ENCODE data around the gene ABR. TPM values are rescaled to one million over a fixed set of nuclear protein-coding genes. Genes with fewer than 3 reads are reported as not detected.

The ABR gene
- total RNA-seq, 6 experiments from 2014 or later, result 49.3 to 58.4 (median 54.4) TPM

GRCh38 chr17:1108765-1109605 is 70.8 kb downstream of the ABR start:
- Mint-ChIP-seq H3K9me3 (no peaks in the 10 kb centered on the region), H3K27ac (peak overlapping the region; percentile 40; the same call in 1 of the 2 replicates), H3K36me3 (ENCODE audit: low read depth) (no peaks in the 10 kb centered on the region), H3K4me3 (peak overlapping the region; percentile 85), H3K4me1 (ENCODE audit: low read depth) (peaks cover 40% of the 10 kb centered on the region), H3K27me3 (ENCODE audit: insufficient read depth) (no peaks in the 10 kb centered on the region; the same call in 1 of the 2 replicates)
- TF ChIP-seq, protein P1, sequence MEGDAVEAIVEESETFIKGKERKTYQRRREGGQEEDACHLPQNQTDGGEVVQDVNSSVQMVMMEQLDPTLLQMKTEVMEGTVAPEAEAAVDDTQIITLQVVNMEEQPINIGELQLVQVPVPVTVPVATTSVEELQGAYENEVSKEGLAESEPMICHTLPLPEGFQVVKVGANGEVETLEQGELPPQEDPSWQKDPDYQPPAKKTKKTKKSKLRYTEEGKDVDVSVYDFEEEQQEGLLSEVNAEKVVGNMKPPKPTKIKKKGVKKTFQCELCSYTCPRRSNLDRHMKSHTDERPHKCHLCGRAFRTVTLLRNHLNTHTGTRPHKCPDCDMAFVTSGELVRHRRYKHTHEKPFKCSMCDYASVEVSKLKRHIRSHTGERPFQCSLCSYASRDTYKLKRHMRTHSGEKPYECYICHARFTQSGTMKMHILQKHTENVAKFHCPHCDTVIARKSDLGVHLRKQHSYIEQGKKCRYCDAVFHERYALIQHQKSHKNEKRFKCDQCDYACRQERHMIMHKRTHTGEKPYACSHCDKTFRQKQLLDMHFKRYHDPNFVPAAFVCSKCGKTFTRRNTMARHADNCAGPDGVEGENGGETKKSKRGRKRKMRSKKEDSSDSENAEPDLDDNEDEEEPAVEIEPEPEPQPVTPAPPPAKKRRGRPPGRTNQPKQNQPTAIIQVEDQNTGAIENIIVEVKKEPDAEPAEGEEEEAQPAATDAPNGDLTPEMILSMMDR (IDR thresholded peaks at IDR 0.05), result no peak
- DNase-seq, result peak; percentile 43

- Mint-ChIP-seq H3K27me3 (ENCODE audit: insufficient read depth) (no peaks in the 10 kb centered on the region; the same call in 1 of the 2 replicates), H3K27ac (no peak overlapping the region)
- DNase-seq, result no peak
These were observed 71.4 kb downstream of the ABR start for GRCh38 chr17:1108478-1108764.

GRCh38 chr17:1107777-1108477 is 71.9 kb downstream of the ABR start:
- Mint-ChIP-seq H3K4me3 (peak overlapping the region; percentile 85), H3K4me1 (ENCODE audit: low read depth) (peaks cover 40% of the 10 kb centered on the region), H3K36me3 (ENCODE audit: low read depth) (no peaks in the 10 kb centered on the region), H3K9me3 (no peaks in the 10 kb centered on the region), H3K27me3 (ENCODE audit: insufficient read depth) (no peaks in the 10 kb centered on the region; the same call in 1 of the 2 replicates), H3K27ac (peak overlapping the region; percentile 55; the same call in 1 of the 2 replicates)
- DNase-seq, result peak; percentile 43
- TF ChIP-seq, protein P1 (IDR thresholded peaks at IDR 0.05), result no peak

More at GRCh38 chr17:1108478-1108764, 71.4 kb downstream of the ABR start:
- peak overlapping the region; percentile 85 for H3K4me3 Mint-ChIP-seq
- H3K36me3 Mint-ChIP-seq (ENCODE audit: low read depth), result no peaks in the 10 kb centered on the region
- H3K9me3 Mint-ChIP-seq, result no peaks in the 10 kb centered on the region
- TF ChIP-seq, protein P1 (IDR thresholded peaks at IDR 0.05), result no peak
- H3K4me1 Mint-ChIP-seq (ENCODE audit: low read depth), result peaks cover 40% of the 10 kb centered on the region

DNA sequence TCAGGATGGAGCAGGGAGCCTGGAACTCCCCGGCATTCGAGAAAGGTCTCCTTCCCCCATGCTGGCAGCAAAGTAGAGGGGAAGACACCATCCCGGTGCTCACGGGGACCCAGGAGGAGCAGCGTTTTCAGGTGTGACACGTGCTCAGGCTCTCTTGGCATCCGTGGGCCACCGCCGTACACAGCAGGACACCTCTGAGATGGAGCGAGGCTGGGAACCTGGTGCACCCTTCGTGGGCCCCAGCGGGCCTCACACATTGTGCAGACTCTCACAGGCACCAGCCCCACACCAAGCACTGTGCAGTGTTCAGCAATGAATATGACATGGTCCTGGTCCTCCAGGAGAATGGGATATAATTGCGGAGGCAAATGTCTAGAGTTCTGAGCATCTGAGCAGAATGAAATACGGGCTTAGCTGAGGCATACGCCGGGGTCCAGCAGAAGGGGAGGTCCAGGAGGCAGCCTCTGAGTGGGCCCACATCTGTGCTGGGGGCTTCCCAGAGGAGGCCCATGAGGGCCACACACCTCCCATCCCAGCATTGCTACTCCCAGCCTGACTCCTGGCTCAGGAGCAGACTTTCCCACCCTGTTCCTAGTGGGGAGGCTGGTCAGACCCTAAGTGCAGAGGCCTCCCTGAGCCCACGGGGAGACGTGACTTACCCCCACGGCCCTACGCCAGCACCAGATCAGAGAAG is 72.6 kb downstream of the ABR start:
- Mint-ChIP-seq H3K27me3 (ENCODE audit: insufficient read depth) (no peaks in the 10 kb centered on the region; the same call in 1 of the 2 replicates), H3K4me3 (peak overlapping the region; percentile 85), H3K36me3 (ENCODE audit: low read depth) (no peaks in the 10 kb centered on the region), H3K27ac (peak overlapping the region; percentile 55; the same call in 1 of the 2 replicates), H3K4me1 (ENCODE audit: low read depth) (peaks cover 40% of the 10 kb centered on the region), H3K9me3 (no peaks in the 10 kb centered on the region)
- no peak for DNase-seq
- TF ChIP-seq, protein P1 (IDR thresholded peaks at IDR 0.05), result no peak

- Mint-ChIP-seq H3K9me3 (no peaks in the 10 kb centered on the region), H3K4me1 (ENCODE audit: low read depth) (peaks cover 15% of the 10 kb centered on the region), H3K36me3 (ENCODE audit: low read depth) (peaks cover 4% of the 10 kb centered on the region), H3K27ac (no peak overlapping the region), H3K27me3 (ENCODE audit: insufficient read depth) (no peaks in the 10 kb centered on the region; the same call in 1 of the 2 replicates), H3K4me3 (no peak overlapping the region)
- no peak for DNase-seq
- TF ChIP-seq, protein P1 (IDR thresholded peaks at IDR 0.05), result no peak
These were observed 75.6 kb downstream of the ABR start for GRCh38 chr17:1104222-1104621.

All from HFFc6 (cell line).